ENCODE data around the gene ZNF341. TPM values are rescaled to one million over a fixed set of nuclear protein-coding genes. Genes with fewer than 3 reads are reported as not detected.

ZNF341 gene
- total and polyA plus RNA-seq, 2 of the 8 experiments (the other 6 are each of a cell fraction or from before 2014, with no cell fraction given): 5.8 to 6.4 TPM

DNA sequence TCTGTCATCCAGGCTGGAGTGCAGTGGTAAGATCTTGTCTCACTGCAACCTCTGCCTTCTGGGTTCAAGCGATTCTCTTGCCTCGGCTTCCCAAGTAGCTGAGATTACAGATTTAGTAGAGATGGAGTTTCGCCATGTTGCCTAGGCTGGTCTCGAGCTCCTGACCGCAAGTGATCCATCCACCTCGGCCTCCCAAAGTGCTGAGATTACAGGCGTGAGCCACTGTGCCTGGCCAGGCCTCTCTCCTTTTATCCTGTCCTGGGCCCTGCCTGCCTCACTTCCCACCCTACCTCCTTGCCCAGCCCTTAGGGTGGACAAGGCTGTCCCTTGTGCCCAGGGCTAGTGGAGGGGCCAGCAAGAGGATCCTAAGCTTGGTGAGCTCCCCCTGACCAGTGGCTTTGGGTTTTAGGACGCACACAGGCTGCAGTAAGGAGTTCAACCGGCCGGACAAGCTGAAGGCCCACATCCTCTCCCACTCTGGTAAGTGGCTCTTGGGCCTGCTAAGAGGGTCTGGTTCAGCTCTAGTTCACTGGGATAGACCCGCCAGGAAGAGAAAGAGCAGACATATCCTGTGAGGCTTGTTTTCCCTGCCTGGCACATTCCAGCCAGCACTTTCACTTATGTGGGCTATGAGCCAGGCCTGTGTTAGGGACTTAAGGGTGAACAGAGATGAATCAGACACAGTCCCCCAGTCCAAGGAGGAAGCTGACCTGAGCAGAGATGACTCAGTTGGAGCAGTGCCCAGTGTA lies 57.5 kb downstream of the ZNF341 start:
- Histone ChIP-seq H3K23me2 (ENCODE audit: low read depth, low read length) (no peaks in the 10 kb centered on the region), H2BK5ac (ENCODE audit: low read depth, low read length) (no peak overlapping the region), H3K9ac (replicated peaks in 1 of 4; ENCODE audit: extremely low read depth in 1 of 4, low read depth in 3 of 4, low read length in 3 of 4) (no peak overlapping the region), H2AFZ (ENCODE audit: low read length) (no peak overlapping the region), H4K5ac (ENCODE audit: insufficient read length, low read depth, low read length) (no peak overlapping the region), H3K4me3 (ENCODE audit: extremely low read depth in 1 of 4, insufficient read depth in 2 of 4, low read depth in 3 of 4, low read length in 4 of 4) (no peak overlapping the region), H2BK20ac (ENCODE audit: low read length) (no peak overlapping the region), H3K18ac (ENCODE audit: extremely low read depth, low read length) (no peak overlapping the region), H2BK15ac (ENCODE audit: low read length) (no peak overlapping the region), H3K4ac (replicated peaks; ENCODE audit: insufficient read length, low read depth, low read length) (no peak overlapping the region), H4K8ac (ENCODE audit: extremely low read depth, insufficient read depth, low read length) (peak overlapping the region; percentile 68; the same call in 1 of the 2 replicates), H2BK12ac (ENCODE audit: low read depth, low read length) (no peak overlapping the region), H3K23ac (ENCODE audit: insufficient read length) (no peak overlapping the region), H2AK5ac (ENCODE audit: low read depth, low read length) (no peak overlapping the region), H3K36me3 (ENCODE audit: control insufficient read depth in 2 of 4, insufficient read depth in 4 of 4, low read length in 3 of 4) (peaks cover 0 to 2% (median 0%) of the 10 kb centered on the region in 4 experiments; a peak in 1 of 8 replicates), H3K4me2 (ENCODE audit: insufficient read depth in 1 of 2, low read depth in 2 of 2, low read length in 2 of 2) (no peak overlapping the region), H3K27me3 (replicated peaks in 1 of 4; ENCODE audit: control insufficient read depth in 3 of 4, extremely low read depth in 1 of 4, insufficient read depth in 3 of 4, low read length in 3 of 4) (no peaks in the 10 kb centered on the region), H3K4me1 (replicated peaks in 1 of 4; ENCODE audit: control insufficient read depth in 3 of 4, insufficient read depth in 4 of 4, low read length in 3 of 4) (no peaks in the 10 kb centered on the region), H3K9me3 (ENCODE audit: insufficient read depth in 2 of 2, low read depth in 1 of 2, low read length in 1 of 2) (no peaks in the 10 kb centered on the region), H3K79me2 (ENCODE audit: control insufficient read depth in 1 of 2, insufficient read depth in 2 of 2, low read length in 2 of 2) (no peaks in the 10 kb centered on the region), H3K79me1 (ENCODE audit: low read depth, low read length) (no peaks in the 10 kb centered on the region), H2BK120ac (replicated peaks; ENCODE audit: low read depth, low read length) (no peak overlapping the region), H3K14ac (ENCODE audit: insufficient read length) (no peak overlapping the region), H4K20me1 (replicated peaks in 1 of 2; ENCODE audit: control insufficient read depth in 1 of 2, insufficient read depth in 2 of 2, low read length in 2 of 2) (no peaks in the 10 kb centered on the region), H3K27ac (ENCODE audit: low read depth, low read length) (no peak overlapping the region), H4K91ac (replicated peaks; ENCODE audit: insufficient read length, low read length) (no peak overlapping the region), H3K56ac (replicated peaks; ENCODE audit: insufficient read length, low read depth, low read length) (no peak overlapping the region)
- TF ChIP-seq RAD21 (IDR thresholded peaks at IDR 0.05 in 1 of 2, conservative IDR thresholded peaks at IDR 0.05 in 1 of 2; ENCODE audit: low read depth in 2 of 2, low read length in 2 of 2) (no peak), HDAC6 (IDR thresholded peaks at IDR 0.05; ENCODE audit: low read depth, low read length) (no peak), POLR2A (IDR thresholded peaks at IDR 0.05; ENCODE audit: control extremely low read depth in 1 of 2, low read depth in 2 of 2, low read length in 2 of 2) (no peak), GABPA (IDR thresholded peaks at IDR 0.05; ENCODE audit: borderline replicate concordance, insufficient read depth, low read length) (no peak)
- FAIRE-seq (no peak), DNase-seq (ENCODE audit: low read depth in 1 of 2, low spot score in 2 of 2) (no peak)
- 87% methylated on average over 10 of the region's 11 CpGs; no CpG with 5 or more reads in 1 of the 2 experiments for WGBS, 2 experiments (ENCODE audit: extremely low coverage in 1 of 2, insufficient coverage in 1 of 2, insufficient read length in 1 of 2, insufficient replicate concordance in 2 of 2, low coverage in 1 of 2, low lambda C conversion rate in 2 of 2, missing lambda C conversion rate in 1 of 2)
- CTCF ChIA-PET (ENCODE audit: partially characterized antibody): interaction anchor here (0.6 to 1.7 kb wide), 4 partner anchors 126 to 280 kb away, joined by 3 to 7 read pairs (median 3); no protein-coding TSS in a partner anchor
- POLR2A ChIA-PET (ENCODE audit: partially characterized antibody): interaction anchor here (0.6 kb wide), 1 partner anchor 159 kb away, joined by 3 read pairs; no protein-coding TSS in a partner anchor

All from H1 (cell line).